Upper lobe of right lung (tissue), 1 donor: ENCODE measurements around the gene HAPLN2. TPM values are rescaled to one million over a fixed set of nuclear protein-coding genes. Genes with fewer than 3 reads are reported as not detected.

ENCODE experiments used
- ATAC-seq: fragments of 200-7000 bp; cut with Tn5 transposase; one replicate; pipeline ENCODE4 v1.9.1; 2020; ENCODE audit warnings: mild to moderate bottlenecking, moderate library complexity
- DNase-seq: peaks from one replicate; pipeline ENCODE4 v3.0.0-alpha.2; 2020
- H3K27ac ChIP-seq: fragments of 200-600 bp; one replicate; pipeline ENCODE4 v1.8.0; 2022
- H3K27me3 ChIP-seq: fragments of 200-600 bp; one replicate; pipeline ENCODE4 v1.8.0; 2022; ENCODE audit warnings: mild to moderate bottlenecking
- H3K36me3 ChIP-seq: fragments of 200-600 bp; one replicate; pipeline ENCODE4 v1.8.0; 2022
- H3K4me1 ChIP-seq: fragments of 200-600 bp; one replicate; pipeline ENCODE4 v1.8.0; 2022
- H3K4me3 ChIP-seq: fragments of 200-600 bp; one replicate; pipeline ENCODE4 v1.8.0; 2022; ENCODE audit warnings: mild to moderate bottlenecking
- H3K9me3 ChIP-seq: fragments of 200-600 bp; one replicate; pipeline ENCODE4 v1.8.0; 2022
- CTCF ChIP-seq: fragments of 200-600 bp; IDR thresholded peaks from one replicate; pipeline ENCODE4 v1.8.0; 2022; ENCODE audit warnings: antibody characterized with exemption
- intact Hi-C: fragments of 100-400 bp; cut with DNase I; formaldehyde crosslinking; loops from one replicate; pipeline ENCODE4 v1.11.0; 2022
- total RNA-seq: library from RNA; stranded (reverse); fragmentation: NEBNext Ultra II Directional; extraction: Animal tissue kit (Norgen Biotek cat#: 25700); gene quantifications from one replicate; pipeline ENCODE4 v1.2.1, GENCODE V29; 2021
- donor health status: DM: no; HTN: yes; CAD: no; lungs with severe emphysema.

Gene HAPLN2
- total RNA-seq, 1 donor from 2014 or later, result 0.78 TPM

DNA sequence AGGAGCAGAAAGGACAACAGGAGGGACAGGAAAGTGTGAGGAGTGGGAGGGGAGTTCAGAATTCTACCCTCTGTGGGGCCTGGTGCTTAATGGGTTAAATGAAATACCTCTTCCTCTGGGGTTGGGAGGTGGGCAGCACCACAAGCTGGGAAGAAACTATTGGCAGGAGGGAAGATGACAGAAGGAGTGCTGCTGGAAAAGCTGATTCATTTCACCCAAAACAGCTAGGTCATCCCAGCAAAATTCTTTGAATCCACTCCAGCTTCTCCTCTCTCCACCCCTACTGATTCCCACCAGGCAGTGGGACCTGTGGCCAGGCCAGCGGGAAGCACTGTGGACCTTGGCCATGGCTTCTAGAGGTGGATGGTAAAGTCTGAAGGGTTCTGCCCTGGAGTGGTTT, 35.5 kb downstream of the HAPLN2 start:
- Histone ChIP-seq H3K4me1 (peaks cover 18% of the 10 kb centered on the region), H3K27ac (no peak overlapping the region), H3K27me3 (peaks cover 40% of the 10 kb centered on the region), H3K4me3 (no peak overlapping the region), H3K9me3 (no peaks in the 10 kb centered on the region), H3K36me3 (no peaks in the 10 kb centered on the region)
- TF ChIP-seq CTCF, result no peak
- ATAC-seq (no peak), DNase-seq (no peak)
- intact Hi-C loops, result no loop called here

DNA sequence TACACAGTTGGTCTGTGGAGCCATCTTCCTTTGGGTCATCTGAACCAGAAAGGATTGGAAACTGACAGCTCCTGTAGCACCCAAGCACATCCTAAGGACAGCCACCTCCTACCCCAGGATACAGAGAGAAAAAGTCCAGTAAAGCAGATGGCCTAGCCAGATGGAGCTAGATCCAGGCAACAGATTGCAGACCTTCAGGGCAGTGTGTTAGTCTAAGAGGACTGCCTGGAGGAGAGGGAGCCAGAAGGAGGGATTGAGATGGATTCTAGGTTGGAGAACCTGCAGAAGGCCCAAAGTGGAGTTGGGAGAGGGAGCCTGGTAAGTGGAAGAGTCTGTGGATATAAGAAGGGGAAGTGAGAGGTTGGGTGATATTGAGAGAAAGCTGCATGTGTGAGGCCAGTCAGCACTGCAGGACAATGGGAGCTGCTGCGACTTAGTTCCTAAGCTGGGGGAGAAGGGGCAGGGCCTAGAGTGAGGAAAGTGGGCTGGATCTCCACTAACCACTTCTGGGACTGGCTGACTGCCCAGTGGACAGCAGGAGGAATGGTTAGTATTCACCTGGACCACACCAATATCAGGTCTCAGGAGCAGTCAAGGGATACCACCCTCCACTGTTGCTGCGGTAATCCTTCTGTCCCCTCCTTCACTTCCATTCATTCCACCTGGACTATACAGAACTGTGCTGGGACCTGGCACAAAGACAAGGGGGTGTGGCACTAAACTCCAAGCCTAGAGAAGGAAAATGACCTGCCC, 36.1 kb downstream of the HAPLN2 start:
- no peaks in the 10 kb centered on the region for H3K9me3 ChIP-seq
- H3K27ac ChIP-seq, result no peak overlapping the region
- DNase-seq, result no peak
- ATAC-seq, result no peak
- intact Hi-C loops, result no loop called here
- TF ChIP-seq CTCF, result no peak
- no peak overlapping the region for H3K4me3 ChIP-seq
- peaks cover 22% of the 10 kb centered on the region for H3K4me1 ChIP-seq
- H3K36me3 ChIP-seq, result no peaks in the 10 kb centered on the region
- peaks cover 40% of the 10 kb centered on the region for H3K27me3 ChIP-seq

DNA sequence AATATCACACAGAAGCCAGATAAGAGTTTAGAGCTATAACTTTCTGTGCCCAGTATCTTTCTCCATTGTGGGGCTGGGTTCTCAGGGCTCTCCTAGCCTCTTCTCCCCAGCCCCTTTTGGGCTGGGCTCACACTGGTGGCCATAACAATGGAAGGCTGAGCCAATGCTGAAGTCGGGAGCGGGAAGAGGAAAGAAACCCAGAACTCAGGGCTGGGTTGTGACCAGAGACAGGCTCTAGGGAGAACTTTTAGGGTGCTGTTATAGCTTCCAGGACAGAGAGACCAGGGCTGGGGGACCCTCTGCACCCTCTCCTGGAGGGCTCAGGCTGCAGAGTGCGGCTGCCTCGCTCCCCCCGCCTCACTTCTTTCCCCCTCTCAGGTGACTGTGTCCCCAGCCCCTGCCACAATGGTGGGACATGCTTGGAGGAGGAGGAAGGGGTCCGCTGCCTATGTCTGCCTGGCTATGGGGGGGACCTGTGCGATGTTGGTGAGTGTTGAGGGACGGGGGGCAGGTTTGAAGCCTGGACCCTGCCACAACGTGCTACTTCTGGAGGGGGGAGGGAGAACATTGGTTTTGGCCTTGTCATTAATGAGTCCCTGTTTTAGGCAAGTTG, 36.8 kb downstream of the HAPLN2 start:
- no peak for ATAC-seq
- no peak overlapping the region for H3K27ac ChIP-seq
- H3K4me1 ChIP-seq, result peaks cover 29% of the 10 kb centered on the region
- no peak for TF ChIP-seq CTCF
- H3K4me3 ChIP-seq, result no peak overlapping the region
- no peaks in the 10 kb centered on the region for H3K36me3 ChIP-seq
- peaks cover 40% of the 10 kb centered on the region for H3K27me3 ChIP-seq
- no peak for DNase-seq
- intact Hi-C loops, result no loop called here
- no peaks in the 10 kb centered on the region for H3K9me3 ChIP-seq

DNA sequence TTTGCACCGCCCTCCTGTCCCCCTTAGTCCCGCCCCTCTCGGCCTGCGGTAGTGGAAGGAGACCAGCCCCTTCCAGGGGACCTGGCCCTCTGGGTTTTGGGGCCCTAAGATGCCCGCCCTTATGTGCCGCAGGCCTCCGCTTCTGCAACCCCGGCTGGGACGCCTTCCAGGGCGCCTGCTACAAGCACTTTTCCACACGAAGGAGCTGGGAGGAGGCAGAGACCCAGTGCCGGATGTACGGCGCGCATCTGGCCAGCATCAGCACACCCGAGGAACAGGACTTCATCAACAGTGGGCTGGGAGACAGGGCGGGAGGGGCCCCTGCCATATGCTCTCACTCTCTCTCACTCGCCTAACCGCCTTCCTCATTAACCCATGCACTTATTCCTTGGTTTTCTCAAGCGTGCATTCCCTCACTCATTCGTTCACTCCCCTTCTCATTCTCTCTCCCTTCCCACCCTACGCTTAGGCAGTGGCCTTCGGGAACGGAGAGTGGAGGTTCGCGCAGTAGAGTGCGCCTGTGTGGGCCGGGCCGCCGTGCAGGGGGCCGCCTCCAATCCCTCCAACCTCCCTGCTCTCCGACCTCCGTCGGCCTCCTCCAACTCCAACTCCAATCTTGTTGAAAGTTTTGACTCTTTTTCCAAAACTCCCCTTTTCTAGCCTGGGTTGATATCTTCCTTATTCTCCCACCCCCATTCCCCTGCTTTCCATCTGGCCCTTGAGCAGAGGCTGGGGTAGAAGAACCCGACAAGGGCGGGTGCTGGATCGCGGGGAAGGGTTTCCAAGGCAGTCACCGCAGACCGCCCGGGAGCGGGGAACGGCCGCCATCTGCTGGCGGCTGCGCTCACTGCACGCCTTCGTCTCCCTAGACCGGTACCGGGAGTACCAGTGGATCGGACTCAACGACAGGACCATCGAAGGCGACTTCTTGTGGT, 37.9 kb downstream of the HAPLN2 start:
- peak overlapping the region; percentile 22 for H3K4me3 ChIP-seq
- peak; percentile 61 for ATAC-seq
- intact Hi-C loops, result no loop called here

More for the DNA sequence above, 37.9 kb downstream of the HAPLN2 start:
- H3K9me3 ChIP-seq, result no peaks in the 10 kb centered on the region
- H3K4me1 ChIP-seq, result peaks cover 38% of the 10 kb centered on the region
- H3K36me3 ChIP-seq, result no peaks in the 10 kb centered on the region
- peak; percentile 95 for TF ChIP-seq CTCF
- no peak overlapping the region for H3K27ac ChIP-seq
- peaks cover 30% of the 10 kb centered on the region for H3K27me3 ChIP-seq
- DNase-seq, result peak; percentile 86
